Lung (tissue), 12 donors: ENCODE data around the gene ANKRD42. TPM values are rescaled to one million over a fixed set of nuclear protein-coding genes. Genes with fewer than 3 reads are reported as not detected.

Source experiments
- ATAC-seq: fragments of 200-7000 bp; cut with Tn5 transposase; one replicate; pipeline ENCODE4 v1.9.1; 2020; ENCODE audit warnings: moderate number of reproducible peaks; ENCODE audit not compliant: insufficient read depth, low FRiP score
- DNase-seq, 3 donors: peaks; one replicate each; pipeline ENCODE4 v3.0.0-alpha.2; 2013 to 2017
- H3K27ac ChIP-seq, 2 donors: one replicate each; pipeline ENCODE4 v1.5.1; 2013; ENCODE audit warnings: mild to moderate bottlenecking in 2 of 2, moderate library complexity in 2 of 2, control low read depth in 1 of 2, inconsistent platforms in 1 of 2, low read depth in 1 of 2, low read length in 1 of 2
- H3K27me3 ChIP-seq, 3 donors: one replicate each; pipeline ENCODE4 v1.5.1; 2013; ENCODE audit warnings: low read length in 2 of 3; ENCODE audit not compliant: control insufficient read depth in 3 of 3, insufficient read depth in 3 of 3
- H3K36me3 ChIP-seq, 4 donors: one replicate each; pipeline ENCODE4 v1.5.1; 2013; ENCODE audit warnings: low read length in 4 of 4, mild to moderate bottlenecking in 1 of 4, moderate library complexity in 1 of 4; ENCODE audit not compliant: control insufficient read depth in 4 of 4, insufficient read depth in 4 of 4
- H3K4me1 ChIP-seq, 5 donors: one replicate each; pipeline ENCODE4 v1.5.1; 2013; ENCODE audit warnings: low read length in 5 of 5, mild to moderate bottlenecking in 2 of 5, moderate library complexity in 1 of 5; ENCODE audit not compliant: control insufficient read depth in 5 of 5, insufficient read depth in 5 of 5
- H3K4me3 ChIP-seq: one replicate; pipeline ENCODE4 v1.5.1; 2013; ENCODE audit warnings: mild to moderate bottlenecking, control low read depth, moderate library complexity
- H3K9ac ChIP-seq, 2 donors: one replicate each; pipeline ENCODE4 v1.5.1; 2013; ENCODE audit warnings: low read length in 2 of 2, control low read depth in 1 of 2; ENCODE audit not compliant: insufficient read depth in 1 of 2
- H3K9me3 ChIP-seq, 4 donors: one replicate each; pipeline ENCODE4 v1.5.1; 2013; ENCODE audit warnings: low read length in 3 of 4, mild to moderate bottlenecking in 1 of 4, moderate library complexity in 1 of 4; ENCODE audit not compliant: control insufficient read depth in 4 of 4, insufficient read depth in 3 of 4
- WGBS, 2 donors: extraction: QIAGEN DNeasy Blood & Tissue Kit; methylation state at CpG; one replicate each; pipeline ENCODE4 v1.1.7; 2013; 5-methylcytosine and 5-hydroxymethylcytosine counted together
- polyA plus RNA-seq, 2 donors: library from polyadenylated mRNA; stranded (reverse); fragments of 200-250 nt; gene quantifications; one replicate each; pipeline ENCODE4 v1.2.1, GENCODE V29; 2013
- total RNA-seq, 2 donors: library from RNA; depleted of rRNA in 1 of 2; stranded (reverse); fragments of >200 nt in 1 of 2; gene quantifications; one replicate each; pipeline ENCODE4 v1.2.1, GENCODE V29; 2014 to 2021
- TF ChIP-seq, protein P1 (sequence below): IDR thresholded peaks from 2 replicates; pipeline ENCODE4 v1.5.1; 2012; ENCODE audit warnings: mild to moderate bottlenecking; ENCODE audit errors: control extremely low read depth, extremely low read depth
- donor health status: control.
- donor health status: control.
- donor health status: Bipolar disorder and iron deficiency.
- donor health status: healthy.
- donor health status: DM: yes; HTN: yes; CAD: no.

Gene ANKRD42
- total and polyA plus RNA-seq, 4 donors: 7.5 to 20.3 (median 12.5) TPM

GRCh38 chr11:83156144-83156995 lies 37.1 kb upstream of the ANKRD42 start:
- H3K27ac ChIP-seq: peak overlapping the region; percentile 91 to 92
- DNase-seq (peak in 2 of 3 donors; percentile 100), ATAC-seq (peak; percentile 93)
- H3K9ac ChIP-seq: peak overlapping the region; percentile 85 to 96
- H3K36me3 ChIP-seq: peaks cover 0 to 9% (median 0%) of the 10 kb centered on the region in 4 donors
- WGBS, 2 donors: 0% methylated on average over 35 of the region's 35 CpGs
- TF ChIP-seq, protein P1, sequence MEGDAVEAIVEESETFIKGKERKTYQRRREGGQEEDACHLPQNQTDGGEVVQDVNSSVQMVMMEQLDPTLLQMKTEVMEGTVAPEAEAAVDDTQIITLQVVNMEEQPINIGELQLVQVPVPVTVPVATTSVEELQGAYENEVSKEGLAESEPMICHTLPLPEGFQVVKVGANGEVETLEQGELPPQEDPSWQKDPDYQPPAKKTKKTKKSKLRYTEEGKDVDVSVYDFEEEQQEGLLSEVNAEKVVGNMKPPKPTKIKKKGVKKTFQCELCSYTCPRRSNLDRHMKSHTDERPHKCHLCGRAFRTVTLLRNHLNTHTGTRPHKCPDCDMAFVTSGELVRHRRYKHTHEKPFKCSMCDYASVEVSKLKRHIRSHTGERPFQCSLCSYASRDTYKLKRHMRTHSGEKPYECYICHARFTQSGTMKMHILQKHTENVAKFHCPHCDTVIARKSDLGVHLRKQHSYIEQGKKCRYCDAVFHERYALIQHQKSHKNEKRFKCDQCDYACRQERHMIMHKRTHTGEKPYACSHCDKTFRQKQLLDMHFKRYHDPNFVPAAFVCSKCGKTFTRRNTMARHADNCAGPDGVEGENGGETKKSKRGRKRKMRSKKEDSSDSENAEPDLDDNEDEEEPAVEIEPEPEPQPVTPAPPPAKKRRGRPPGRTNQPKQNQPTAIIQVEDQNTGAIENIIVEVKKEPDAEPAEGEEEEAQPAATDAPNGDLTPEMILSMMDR: no peak
- H3K4me1 ChIP-seq: peaks cover 0 to 17% (median 12%) of the 10 kb centered on the region in 5 donors
- peak overlapping the region; percentile 49 for H3K4me3 ChIP-seq
- no peaks in the 10 kb centered on the region for H3K27me3 ChIP-seq
- H3K9me3 ChIP-seq: no peaks in the 10 kb centered on the region

GRCh38 chr11:83156996-83157593 lies 36.4 kb upstream of the ANKRD42 start, which contains the start of gene PCF11:
Gene PCF11, plus strand, starts transcription at chr11:83157131. Its CDS starts 309 bp downstream, at chr11:83157440.
- Histone ChIP-seq H3K4me1 (peaks cover 0 to 21% (median 12%) of the 10 kb centered on the region in 5 donors), H3K36me3 (peaks cover 0 to 13% (median 0%) of the 10 kb centered on the region in 4 donors), H3K27me3 (no peaks in the 10 kb centered on the region), H3K9me3 (no peaks in the 10 kb centered on the region), H3K27ac (peak within 1 kb of the TSS; percentile 97 to 100), H3K4me3 (peak within 1 kb of the TSS; percentile 94), H3K9ac (peak within 1 kb of the TSS; percentile 100)
- WGBS, 2 donors: 0% methylated on average over 47 to 55 of the region's 55 CpGs
- peak in 1 of 3 donors; percentile 100 for DNase-seq
- TF ChIP-seq, protein P1: no peak
- ATAC-seq: peak; percentile 89

DNA sequence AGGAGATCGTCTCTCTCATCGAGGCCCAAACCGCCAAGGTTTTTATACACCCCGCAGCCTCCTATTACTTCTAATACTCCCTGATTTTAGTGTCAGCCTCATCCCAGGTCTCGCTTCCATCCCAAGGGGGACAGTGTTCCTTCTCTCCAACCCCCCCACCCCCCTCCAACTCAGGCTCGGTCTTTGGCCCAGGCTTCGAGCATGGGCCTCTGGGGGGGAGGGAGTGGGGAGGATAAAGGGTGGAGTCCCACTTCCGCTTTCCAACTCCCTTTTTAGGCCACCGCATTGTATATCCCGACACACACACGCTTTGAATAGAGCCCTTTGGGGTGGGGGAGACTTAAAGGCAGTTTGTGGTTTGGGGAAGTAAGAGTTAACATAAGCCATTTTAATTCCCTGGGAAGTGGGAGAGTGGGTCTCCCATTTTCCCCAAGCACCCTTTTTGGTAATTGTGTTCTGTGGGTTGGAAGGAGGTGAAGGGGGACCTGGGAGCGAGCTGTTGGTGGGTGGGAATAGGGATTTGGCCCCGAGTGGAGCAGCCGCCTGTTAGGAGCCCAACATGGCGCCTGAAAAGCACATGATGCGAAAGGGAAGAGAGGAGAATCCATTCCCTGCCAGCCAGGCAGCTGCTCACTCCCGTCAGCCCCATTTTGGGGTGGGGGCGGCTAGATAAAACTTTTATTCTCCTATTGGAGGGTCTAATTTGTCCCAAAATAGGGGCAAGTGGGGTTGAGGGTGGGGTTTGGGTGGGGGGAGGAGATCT lies 35.7 kb upstream of the ANKRD42 start:
- WGBS, 2 donors: 0% methylated on average over 18 of the region's 18 CpGs

More for the DNA sequence above, 35.7 kb upstream of the ANKRD42 start:
- no peaks in the 10 kb centered on the region for H3K27me3 ChIP-seq
- no peaks in the 10 kb centered on the region for H3K9me3 ChIP-seq
- peaks cover 0 to 13% (median 0%) of the 10 kb centered on the region in 4 donors for H3K36me3 ChIP-seq
- DNase-seq (peak; percentile 69 to 79 (median 78)), ATAC-seq (peak; percentile 10)
- peak overlapping the region; percentile 94 for H3K4me3 ChIP-seq
- TF ChIP-seq, protein P1: no peak
- H3K27ac ChIP-seq: peak overlapping the region; percentile 97 to 100
- H3K9ac ChIP-seq: peak overlapping the region; percentile 100
- peaks cover 0 to 21% (median 12%) of the 10 kb centered on the region in 5 donors for H3K4me1 ChIP-seq
